Peyer's patch (tissue), 4 donors: ENCODE measurements around the gene RFTN1.

Source experiments
- CTCF ChIP-seq, 6 experiments: fragments of 450-650 bp in 4 of 6; fragments of 200-600 bp in 2 of 6; sonication (generic) in 1 of 6; IDR thresholded peaks; one replicate each; pipeline ENCODE4 v1.5.1; 2017 to 2019; ENCODE audit warnings: antibody characterized with exemption in 6 of 6, mild to moderate bottlenecking in 3 of 6, moderate library complexity in 1 of 6
- POLR2A ChIP-seq, 2 donors: fragments of 450-650 bp; IDR thresholded peaks; one replicate each; pipeline ENCODE4 v1.5.1; 2017; ENCODE audit warnings: antibody characterized with exemption in 2 of 2, mild to moderate bottlenecking in 2 of 2, moderate library complexity in 2 of 2

GRCh38 chr3:16374935-16375245, 138.6 kb downstream of the RFTN1 start:
- no peak for TF ChIP-seq CTCF (IDR thresholded peaks at IDR 0.05)
- TF ChIP-seq POLR2A (IDR thresholded peaks at IDR 0.05), result no peak
